ENCODE results near the gene TXNDC15. TPM values are rescaled to one million over a fixed set of nuclear protein-coding genes. Genes with fewer than 3 reads are reported as not detected.

The TXNDC15 gene
- total RNA-seq, 1 donor from 2014 or later: 92.3 TPM

- Histone ChIP-seq H3K27me3 (no peaks in the 10 kb centered on the region), H3K27ac (no peak overlapping the region), H3K36me3 (no peaks in the 10 kb centered on the region), H3K4me3 (no peak overlapping the region), H3K9me3 (no peaks in the 10 kb centered on the region), H3K4me1 (peaks cover 6% of the 10 kb centered on the region)
- TF ChIP-seq POLR2AphosphoS5 (IDR thresholded peaks at IDR 0.05; ENCODE audit: insufficient read depth in 1 of 2, low read depth in 1 of 2): no peak
- no peak for TF ChIP-seq POLR2A (IDR thresholded peaks at IDR 0.05)
- TF ChIP-seq CTCF (IDR thresholded peaks at IDR 0.05): no peak
- intact Hi-C loops (cut with DNase I): no loop called here
- DNase-seq (ENCODE audit: extremely low spot score in 2 of 2): no peak
These were observed 69.4 kb downstream of the TXNDC15 start for GRCh38 chr5:134943547-134943946.

GRCh38 chr5:134944630-134945029 is 70.5 kb downstream of the TXNDC15 start:
- no peak overlapping the region for H3K4me3 ChIP-seq
- H3K4me1 ChIP-seq: peaks cover 6% of the 10 kb centered on the region
- no peaks in the 10 kb centered on the region for H3K36me3 ChIP-seq
- no peaks in the 10 kb centered on the region for H3K27me3 ChIP-seq
- DNase-seq (ENCODE audit: extremely low spot score in 2 of 2): no peak
- H3K27ac ChIP-seq: no peak overlapping the region
- intact Hi-C loops (cut with DNase I): no loop called here
- H3K9me3 ChIP-seq: no peaks in the 10 kb centered on the region
- no peak for TF ChIP-seq CTCF (IDR thresholded peaks at IDR 0.05)
- no peak for TF ChIP-seq POLR2AphosphoS5 (IDR thresholded peaks at IDR 0.05; ENCODE audit: insufficient read depth in 1 of 2, low read depth in 1 of 2)
- no peak for TF ChIP-seq POLR2A (IDR thresholded peaks at IDR 0.05)

GRCh38 chr5:134945041-134945440 is 70.9 kb downstream of the TXNDC15 start:
- no peak for DNase-seq (ENCODE audit: extremely low spot score in 2 of 2)
- H3K36me3 ChIP-seq: no peaks in the 10 kb centered on the region
- H3K9me3 ChIP-seq: no peaks in the 10 kb centered on the region
- H3K4me3 ChIP-seq: no peak overlapping the region
- no peak overlapping the region for H3K27ac ChIP-seq
- intact Hi-C loops (cut with DNase I): no loop called here
- TF ChIP-seq POLR2A (IDR thresholded peaks at IDR 0.05): no peak
- TF ChIP-seq POLR2AphosphoS5 (IDR thresholded peaks at IDR 0.05; ENCODE audit: insufficient read depth in 1 of 2, low read depth in 1 of 2): no peak
- no peak for TF ChIP-seq CTCF (IDR thresholded peaks at IDR 0.05)
- H3K4me1 ChIP-seq: peaks cover 6% of the 10 kb centered on the region
- no peaks in the 10 kb centered on the region for H3K27me3 ChIP-seq

GRCh38 chr5:134948911-134949310 is 74.7 kb downstream of the TXNDC15 start:
- Histone ChIP-seq H3K27ac (no peak overlapping the region), H3K27me3 (no peaks in the 10 kb centered on the region), H3K4me1 (peaks cover 6% of the 10 kb centered on the region), H3K36me3 (no peaks in the 10 kb centered on the region), H3K4me3 (no peak overlapping the region), H3K9me3 (no peaks in the 10 kb centered on the region)
- intact Hi-C loops (cut with DNase I): no loop called here
- no peak for DNase-seq (ENCODE audit: extremely low spot score in 2 of 2)
- TF ChIP-seq POLR2AphosphoS5 (IDR thresholded peaks at IDR 0.05; ENCODE audit: insufficient read depth in 1 of 2, low read depth in 1 of 2) (no peak), POLR2A (IDR thresholded peaks at IDR 0.05) (no peak), CTCF (IDR thresholded peaks at IDR 0.05) (no peak)

GRCh38 chr5:134949316-134949715 is 75.1 kb downstream of the TXNDC15 start:
- TF ChIP-seq POLR2A (IDR thresholded peaks at IDR 0.05) (no peak), CTCF (IDR thresholded peaks at IDR 0.05) (no peak), POLR2AphosphoS5 (IDR thresholded peaks at IDR 0.05; ENCODE audit: insufficient read depth in 1 of 2, low read depth in 1 of 2) (no peak)
- intact Hi-C loops (cut with DNase I): no loop called here
- Histone ChIP-seq H3K27ac (no peak overlapping the region), H3K4me1 (peaks cover 6% of the 10 kb centered on the region), H3K36me3 (no peaks in the 10 kb centered on the region), H3K9me3 (no peaks in the 10 kb centered on the region), H3K4me3 (no peak overlapping the region), H3K27me3 (no peaks in the 10 kb centered on the region)
- no peak for DNase-seq (ENCODE audit: extremely low spot score in 2 of 2)

MicroRNAs encoded within 50 kb of the gene (microRNA counts, 767-probe panel; counts per million panel counts)
- 238 to 261 counts per million in 2 donors for microRNA hsa-miR-4461

Small RNA genes within 50 kb of the gene (microRNA-seq; reads per million reads assigned to microRNA genes)
- not detected for gene MIR4461 (ENCODE audit: borderline number of aligned reads, borderline replicate concordance)

Small RNA genes within 50 kb of the gene (small RNA-seq; reads per million reads assigned to genes)
- gene MIR4461: not detected
- not detected for gene MTND3P25
- gene MTND4LP30: not detected

Other genes with a start within 250 kb of the TXNDC15 start
- gene SAR1B, start 241.5 kb upstream of the TXNDC15 start, total RNA-seq: 47.1 TPM
- 11.3 TPM for gene SEC24A, start 225.6 kb upstream of the TXNDC15 start, total RNA-seq
- 49.1 TPM for gene CAMLG, start 135.8 kb upstream of the TXNDC15 start, total RNA-seq
- 31.7 TPM for gene DDX46, start 115.6 kb upstream of the TXNDC15 start, total RNA-seq
- 38.3 TPM for gene C5orf24, start 28.4 kb upstream of the TXNDC15 start, total RNA-seq
- 6.1 TPM for gene PCBD2, start 30.8 kb downstream of the TXNDC15 start, total RNA-seq
- gene CATSPER3, start 93.5 kb downstream of the TXNDC15 start, total RNA-seq: not detected
- gene PITX1, start 159.9 kb downstream of the TXNDC15 start, total RNA-seq: 141 TPM